Measurements from ENCODE around the gene CHST15. TPM values are rescaled to one million over a fixed set of nuclear protein-coding genes. Genes with fewer than 3 reads are reported as not detected.

The CHST15 gene
- total RNA-seq, 2 donors from 2014 or later = 4.7 to 10.2 TPM

DNA sequence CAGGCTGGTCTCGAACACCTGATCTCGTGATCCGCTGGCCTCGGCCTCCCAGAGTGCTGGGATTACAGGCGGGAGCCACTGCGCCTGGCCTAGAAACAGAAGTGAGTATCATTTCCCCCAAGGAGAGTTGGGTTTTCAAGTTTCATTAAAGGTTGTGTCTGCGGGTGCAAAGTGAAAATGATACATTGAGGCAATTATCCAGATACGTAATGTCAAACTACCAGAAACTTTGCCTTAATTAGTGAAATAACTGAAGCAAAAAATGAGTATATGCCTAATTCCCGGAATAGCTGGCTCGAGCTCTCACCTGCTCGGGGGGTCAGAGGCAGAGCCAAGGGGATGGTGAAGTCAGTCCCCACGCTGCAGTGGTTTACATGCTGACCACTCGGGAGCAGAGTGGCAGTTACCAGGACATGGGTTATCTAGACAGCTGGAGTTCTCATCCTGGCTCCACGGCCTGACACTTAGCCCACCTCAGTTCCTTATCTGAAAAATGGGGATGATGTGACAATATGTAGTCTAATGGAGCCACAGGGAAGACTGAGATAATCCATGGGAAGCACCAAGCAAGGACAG, 25.5 kb downstream of the CHST15 start:
- no peak overlapping the region for H3K9ac ChIP-seq (ENCODE audit: low read depth in 2 of 2, low read length in 2 of 2)
- no peak overlapping the region for H3K4me3 ChIP-seq
- H3K36me3 ChIP-seq = no peaks in the 10 kb centered on the region
- H3K27me3 ChIP-seq = no peaks in the 10 kb centered on the region
- no peak overlapping the region for H3K27ac ChIP-seq
- TF ChIP-seq, protein P1, sequence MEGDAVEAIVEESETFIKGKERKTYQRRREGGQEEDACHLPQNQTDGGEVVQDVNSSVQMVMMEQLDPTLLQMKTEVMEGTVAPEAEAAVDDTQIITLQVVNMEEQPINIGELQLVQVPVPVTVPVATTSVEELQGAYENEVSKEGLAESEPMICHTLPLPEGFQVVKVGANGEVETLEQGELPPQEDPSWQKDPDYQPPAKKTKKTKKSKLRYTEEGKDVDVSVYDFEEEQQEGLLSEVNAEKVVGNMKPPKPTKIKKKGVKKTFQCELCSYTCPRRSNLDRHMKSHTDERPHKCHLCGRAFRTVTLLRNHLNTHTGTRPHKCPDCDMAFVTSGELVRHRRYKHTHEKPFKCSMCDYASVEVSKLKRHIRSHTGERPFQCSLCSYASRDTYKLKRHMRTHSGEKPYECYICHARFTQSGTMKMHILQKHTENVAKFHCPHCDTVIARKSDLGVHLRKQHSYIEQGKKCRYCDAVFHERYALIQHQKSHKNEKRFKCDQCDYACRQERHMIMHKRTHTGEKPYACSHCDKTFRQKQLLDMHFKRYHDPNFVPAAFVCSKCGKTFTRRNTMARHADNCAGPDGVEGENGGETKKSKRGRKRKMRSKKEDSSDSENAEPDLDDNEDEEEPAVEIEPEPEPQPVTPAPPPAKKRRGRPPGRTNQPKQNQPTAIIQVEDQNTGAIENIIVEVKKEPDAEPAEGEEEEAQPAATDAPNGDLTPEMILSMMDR (IDR thresholded peaks at IDR 0.05) = no peak
- DNase-seq = no peak
- intact Hi-C loops (cut with DNase I) = no loop called here
- no peaks in the 10 kb centered on the region for H3K9me3 ChIP-seq
- H3K4me1 ChIP-seq = peaks cover 3% of the 10 kb centered on the region

DNA sequence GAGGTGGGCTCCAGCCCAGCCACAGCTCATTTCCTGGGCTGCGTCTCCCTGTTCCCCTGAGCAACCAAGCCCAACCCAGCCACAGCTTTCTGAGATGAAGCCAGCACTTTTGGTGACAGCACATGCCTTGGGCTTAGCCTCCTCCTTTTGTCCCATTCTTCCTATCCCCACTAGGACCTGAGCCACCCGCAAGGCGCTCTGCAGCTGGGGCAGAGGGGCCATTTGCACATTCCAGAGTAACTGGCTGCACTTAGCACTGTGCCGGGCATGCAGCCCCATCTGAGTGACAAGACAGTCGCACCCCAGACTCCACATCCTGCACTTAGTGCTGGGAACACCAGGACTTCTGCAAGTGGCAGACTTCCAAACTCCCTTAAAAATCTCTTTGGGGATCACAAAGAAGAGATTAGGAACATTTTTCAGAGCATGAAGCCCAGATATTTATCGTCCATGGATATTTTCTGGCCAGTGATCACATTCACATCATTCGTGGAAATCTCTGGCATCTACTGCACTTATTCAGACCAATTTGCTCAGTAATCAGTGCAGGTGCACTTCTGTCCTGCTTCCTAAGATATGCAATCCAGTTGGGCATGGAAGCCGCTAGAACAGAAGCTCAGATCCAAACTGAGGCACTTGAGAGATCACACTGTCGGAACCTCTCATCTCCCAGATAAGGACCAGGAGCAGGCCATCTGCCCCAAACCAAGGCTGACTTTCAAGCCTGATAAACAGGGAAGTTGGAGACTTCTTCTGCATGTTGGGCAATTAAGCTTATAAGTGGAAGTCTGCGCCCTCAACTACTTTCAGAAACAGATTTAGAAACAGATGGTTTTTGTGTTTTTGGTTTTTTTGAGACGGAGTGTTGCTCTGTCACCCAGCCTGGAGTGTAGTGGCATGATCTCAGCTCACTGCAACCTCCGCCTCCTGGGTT, 26.4 kb downstream of the CHST15 start:
- Histone ChIP-seq H3K4me3 (no peak overlapping the region), H3K27me3 (no peaks in the 10 kb centered on the region), H3K4me1 (peaks cover 3% of the 10 kb centered on the region), H3K27ac (no peak overlapping the region), H3K9me3 (no peaks in the 10 kb centered on the region), H3K9ac (ENCODE audit: low read depth in 2 of 2, low read length in 2 of 2) (peak overlapping the region in 1 of 2 donors; percentile 19), H3K36me3 (no peaks in the 10 kb centered on the region)
- intact Hi-C loops (cut with DNase I) = no loop called here
- no peak for DNase-seq
- TF ChIP-seq, protein P1 (IDR thresholded peaks at IDR 0.05) = no peak

DNA sequence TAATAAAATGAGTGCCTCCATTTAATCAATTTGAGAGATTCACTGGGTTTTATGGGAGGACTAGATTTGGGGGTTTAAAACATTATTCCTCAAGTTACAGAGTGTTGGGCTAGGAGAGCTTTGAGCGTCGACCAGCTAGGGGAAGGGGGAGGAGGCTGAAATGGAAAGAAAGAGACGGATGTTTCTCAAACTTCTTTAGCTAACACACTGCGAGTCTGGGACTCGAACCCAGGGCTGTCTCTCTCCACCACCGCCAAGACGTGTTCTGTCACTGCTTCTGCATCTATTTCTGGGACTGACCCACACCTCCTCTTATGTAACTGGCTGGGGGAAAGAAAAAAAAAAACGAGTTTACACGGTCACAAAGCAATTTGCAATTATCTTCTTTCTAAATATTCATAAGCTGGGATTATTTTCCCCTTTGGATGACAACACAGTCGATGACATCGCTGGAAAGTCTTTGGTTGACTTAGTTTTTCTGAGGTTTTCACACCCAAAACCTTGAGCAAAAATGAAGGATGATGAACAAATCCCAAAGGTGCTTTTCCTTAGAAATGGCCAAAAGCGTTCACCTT, 27.2 kb downstream of the CHST15 start:
- no peak overlapping the region for H3K27ac ChIP-seq

DNA sequence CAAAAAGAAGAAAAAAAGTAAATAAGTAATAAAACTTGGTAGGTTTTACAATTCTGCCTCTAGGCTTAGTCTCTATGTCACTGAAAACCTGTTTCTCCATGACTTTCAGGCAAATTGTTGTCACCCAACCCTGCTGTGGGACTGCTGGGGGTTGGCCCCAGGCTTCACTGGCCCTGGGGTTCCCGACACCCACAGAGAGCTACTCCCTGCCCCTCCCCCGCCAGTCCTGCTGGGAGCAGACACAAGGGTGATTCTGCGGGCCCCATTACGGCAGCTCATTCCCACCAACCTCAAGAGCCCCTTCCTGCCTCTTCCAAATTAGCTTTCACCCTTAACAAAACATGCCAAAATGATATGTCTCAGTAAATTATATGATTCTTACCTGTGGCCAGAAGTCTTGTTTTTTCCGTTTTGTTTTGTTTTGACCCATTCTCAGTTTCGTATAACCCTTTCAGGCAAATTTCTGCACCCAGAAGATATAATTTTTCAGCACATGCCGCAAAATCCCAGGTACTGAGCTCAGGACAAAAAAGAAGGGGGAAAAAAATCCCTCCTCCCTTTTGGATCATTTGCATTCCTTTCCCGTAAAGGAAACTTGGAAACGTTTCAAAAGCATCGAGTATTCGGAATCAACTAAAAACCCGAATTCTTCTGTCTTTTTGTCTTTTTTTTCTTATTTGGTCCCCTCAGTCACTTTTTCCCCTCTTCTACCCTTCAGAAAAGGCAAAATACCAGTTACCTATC, 27.8 kb downstream of the CHST15 start:
- Histone ChIP-seq H3K4me3 (no peak overlapping the region), H3K27me3 (no peaks in the 10 kb centered on the region), H3K4me1 (peaks cover 3% of the 10 kb centered on the region), H3K9ac (ENCODE audit: low read depth in 2 of 2, low read length in 2 of 2) (no peak overlapping the region), H3K9me3 (no peaks in the 10 kb centered on the region), H3K27ac (peak overlapping the region; percentile 0), H3K36me3 (no peaks in the 10 kb centered on the region)
- no peak for DNase-seq
- TF ChIP-seq, protein P1 (IDR thresholded peaks at IDR 0.05) = no peak
- intact Hi-C loops (cut with DNase I) = no loop called here

More for the DNA sequence above, 27.2 kb downstream of the CHST15 start:
- DNase-seq = no peak
- Histone ChIP-seq H3K9ac (ENCODE audit: low read depth in 2 of 2, low read length in 2 of 2) (peak overlapping the region in 1 of 2 donors; percentile 19), H3K4me3 (no peak overlapping the region), H3K27me3 (no peaks in the 10 kb centered on the region), H3K36me3 (no peaks in the 10 kb centered on the region), H3K4me1 (peaks cover 3% of the 10 kb centered on the region), H3K9me3 (no peaks in the 10 kb centered on the region)
- intact Hi-C loops (cut with DNase I) = no loop called here
- TF ChIP-seq, protein P1 (IDR thresholded peaks at IDR 0.05) = no peak

DNA sequence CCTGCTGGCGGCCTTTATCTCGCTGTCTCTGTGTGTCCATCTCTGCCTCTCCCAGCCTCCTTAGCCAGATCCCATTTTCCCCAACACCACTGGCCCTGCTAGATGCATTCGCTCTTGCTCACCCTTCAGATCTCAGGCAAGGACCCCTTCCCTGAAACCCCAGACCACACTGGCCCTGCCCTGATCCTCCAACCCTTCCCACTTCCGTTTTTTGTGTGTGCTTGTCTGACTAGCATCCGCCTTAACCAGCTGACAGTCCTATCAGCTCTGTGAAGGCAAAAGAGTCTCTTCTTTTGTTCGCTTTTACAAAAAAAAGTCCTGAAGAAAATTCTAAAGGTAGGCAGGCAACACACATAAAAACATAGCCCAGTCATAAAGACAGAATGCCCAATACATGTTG, 28.7 kb downstream of the CHST15 start:
- H3K9me3 ChIP-seq = no peaks in the 10 kb centered on the region
- TF ChIP-seq, protein P1 (IDR thresholded peaks at IDR 0.05) = no peak
- no peak overlapping the region for H3K4me3 ChIP-seq
- DNase-seq = no peak
- H3K9ac ChIP-seq (ENCODE audit: low read depth in 2 of 2, low read length in 2 of 2) = no peak overlapping the region
- no peak overlapping the region for H3K27ac ChIP-seq
- intact Hi-C loops (cut with DNase I) = no loop called here
- peaks cover 3% of the 10 kb centered on the region for H3K4me1 ChIP-seq
- no peaks in the 10 kb centered on the region for H3K27me3 ChIP-seq
- no peaks in the 10 kb centered on the region for H3K36me3 ChIP-seq

Measured in colonic mucosa (tissue), 4 donors.